ENCODE results near the gene CNIH3. TPM values are rescaled to one million over a fixed set of nuclear protein-coding genes. Genes with fewer than 3 reads are reported as not detected.

CNIH3 gene
- total and polyA plus RNA-seq, 2 of the 4 experiments (the other 2 are of a cell fraction) = 2.0 to 2.9 TPM

DNA sequence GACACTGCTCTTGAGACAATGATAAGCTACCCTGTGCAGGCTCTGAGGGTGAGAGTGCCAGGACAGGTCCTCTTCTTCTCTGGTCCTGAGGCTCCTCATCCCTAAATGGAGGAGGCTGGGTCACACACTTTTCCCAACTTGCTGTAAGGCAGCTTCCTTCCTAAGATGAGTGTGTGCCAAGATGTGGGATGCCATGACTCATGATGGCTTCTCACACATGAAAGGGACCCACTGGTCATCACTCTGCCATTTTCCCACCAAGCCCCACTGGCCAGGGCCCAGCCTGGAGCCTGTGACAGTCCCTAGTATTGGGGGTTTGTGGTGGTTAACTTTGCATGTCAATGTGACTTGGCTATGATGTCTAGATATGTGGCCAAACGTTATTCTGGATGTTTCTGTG is 54.4 kb downstream of the CNIH3 start:
- Histone ChIP-seq H2BK20ac (ENCODE audit: low read depth, low read length) (no peak overlapping the region), H4K8ac (ENCODE audit: low read depth in 2 of 2, low read length in 2 of 2) (no peak overlapping the region), H2BK120ac (ENCODE audit: low read depth, low read length) (no peak overlapping the region), H3K27ac (ENCODE audit: insufficient read depth, low read length) (no peak overlapping the region), H3K9me3 (ENCODE audit: control insufficient read depth, insufficient read depth, low read length) (no peaks in the 10 kb centered on the region), H3K18ac (ENCODE audit: low read depth, low read length) (no peak overlapping the region), H4K20me1 (ENCODE audit: insufficient read depth, low read length) (no peaks in the 10 kb centered on the region), H3K4ac (ENCODE audit: low read depth, low read length) (no peak overlapping the region), H4K91ac (ENCODE audit: insufficient read depth, low read depth, low read length) (no peak overlapping the region), H3K4me2 (ENCODE audit: low read depth, low read length) (no peak overlapping the region), H3K79me1 (ENCODE audit: low read depth in 1 of 2, low read length in 2 of 2) (peaks cover 0 to 13% of the 10 kb centered on the region in 2 experiments; a peak in 1 of 4 replicates), H2AK5ac (ENCODE audit: low read depth, low read length) (no peak overlapping the region), H2BK15ac (ENCODE audit: low read depth, low read length) (no peak overlapping the region), H3K9me1 (ENCODE audit: insufficient read depth, low read length) (no peaks in the 10 kb centered on the region), H3K27me3 (ENCODE audit: control insufficient read depth, insufficient read depth, low read length) (no peaks in the 10 kb centered on the region; the same call in 1 of the 2 replicates), H3K14ac (replicated peaks; ENCODE audit: low read depth, low read length) (no peak overlapping the region; the same call in 1 of the 2 replicates), H3K23ac (ENCODE audit: low read depth, low read length) (no peak overlapping the region), H3K36me3 (ENCODE audit: control insufficient read depth, insufficient read depth, low read length) (no peaks in the 10 kb centered on the region), H2AK9ac (replicated peaks; ENCODE audit: low read depth, low read length, poor library complexity) (no peak overlapping the region), H2BK5ac (ENCODE audit: low read depth, low read length, poor library complexity, severe bottlenecking) (no peak overlapping the region), H3K4me3 (ENCODE audit: insufficient read depth, low read depth, low read length) (no peak overlapping the region), H4K5ac (ENCODE audit: low read depth, low read length) (no peak overlapping the region), H3K56ac (ENCODE audit: extremely low read depth, insufficient read depth, low read length) (no peak overlapping the region), H2AFZ (replicated peaks; ENCODE audit: low read length, poor library complexity) (no peak overlapping the region), H3K4me1 (ENCODE audit: control insufficient read depth, insufficient read depth, low read length) (peaks cover 2% of the 10 kb centered on the region; the same call in 1 of the 2 replicates), H3K9ac (ENCODE audit: low read depth, low read length) (no peak overlapping the region)
- WGBS, 2 experiments (ENCODE audit: extremely low coverage in 2 of 2, insufficient read length in 1 of 2) = no CpG with 5 or more reads among the region's 1 CpG
- no peak for TF ChIP-seq BHLHE40 (IDR thresholded peaks at IDR 0.05; ENCODE audit: low read depth, low read length)
- ChIA-PET CTCF (no interaction called here), POLR2A (ENCODE audit: unreplicated experiment) (no interaction called here)
- peak; percentile 13 for DNase-seq
- intact Hi-C loops (cut with micrococcal nuclease) = no loop called here
- in situ Hi-C loops (cut with MboI; ENCODE audit: low sequenced_read_pairs) = no loop called here
- no TSS peak for BruUV-seq (replicated peaks)
- no peak for ATAC-seq (ENCODE audit: low read depth)
- dilution Hi-C loops (cut with HindIII; ENCODE audit: low sequenced_read_pairs, unreplicated experiment) = no loop called here

Measured in IMR-90 (cell line).